GM08714 (cell line): ENCODE measurements around the gene MIA3.

Source experiments
- H3K4me3 ChIP-seq: fragments of 200-500 bp; sonication (Bioruptor generic); 2 replicates; pipeline ENCODE4 v1.5.1; 2014; ENCODE audit warnings: mild to moderate bottlenecking, low read length, inconsistent platforms
- ZNF274 ChIP-seq: IDR thresholded peaks from 2 replicates; pipeline ENCODE4 v1.6.1; 2012; ENCODE audit warnings: mild to moderate bottlenecking, low read depth, low read length

Gene MIA3

DNA sequence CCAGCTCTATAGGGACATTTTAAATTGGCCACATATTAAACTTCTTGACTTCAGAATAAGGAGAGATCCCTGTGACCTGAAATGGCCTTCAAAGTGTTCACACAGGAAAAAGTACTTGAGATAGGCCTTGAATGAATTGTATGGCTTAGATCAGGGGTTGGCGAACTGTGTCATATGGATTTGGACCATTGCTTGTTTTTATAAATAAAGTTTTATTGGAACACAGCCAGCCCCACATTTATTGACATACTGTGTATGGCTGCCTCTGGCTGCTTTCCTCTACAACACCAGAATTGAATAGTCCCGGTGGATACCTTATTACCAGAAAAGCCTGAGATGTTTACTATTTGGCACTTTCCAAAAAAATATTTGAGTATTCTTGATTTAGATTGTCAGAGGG, 98.5 kb downstream of the MIA3 start:
- no peak overlapping the region for H3K4me3 ChIP-seq
- TF ChIP-seq ZNF274, result no peak
